GM12891 (cell line): ENCODE results near the gene EFCAB12.

Source experiments
- POLR2A ChIP-seq: IDR thresholded peaks from 2 replicates; pipeline ENCODE4 v1.6.1; 2011; ENCODE audit warnings: low read depth, low read length, control low read depth
- POLR2AphosphoS5 ChIP-seq: IDR thresholded peaks from 2 replicates; pipeline ENCODE4 v1.6.1; 2011; ENCODE audit warnings: low read depth, low read length, control low read depth
- SPI1 ChIP-seq: IDR thresholded peaks from 2 replicates; pipeline ENCODE4 v1.6.1; 2011; ENCODE audit warnings: low read depth, low read length, control low read depth

- TF ChIP-seq POLR2AphosphoS5 (no peak), SPI1 (no peak), POLR2A (no peak)
These were observed 13.1 kb downstream of the EFCAB12 start for GRCh38 chr3:129415378-129415777.
